Esophagus squamous epithelium (tissue), 5 donors: ENCODE results near the gene MPPED2. TPM values are rescaled to one million over a fixed set of nuclear protein-coding genes. Genes with fewer than 3 reads are reported as not detected.

ENCODE experiments used
- DNase-seq: peaks from one replicate; lab custom pipeline; 2025; lab: John Stamatoyannopoulos, UW
- H3K27ac ChIP-seq, 4 donors: fragments of 200-600 bp; sonication (generic); one replicate each; pipeline ENCODE4 v1.5.1; 2016 to 2019; ENCODE audit warnings: mild to moderate bottlenecking in 1 of 4
- H3K27me3 ChIP-seq, 4 donors: fragments of 200-600 bp; sonication (generic); 1 replicate in 3 of 4; 2 replicates in 1 of 4; pipeline versions ENCODE4 v1.5.1 to v1.6.0; 2017 to 2021; ENCODE audit warnings: antibody characterized with exemption in 1 of 4
- H3K36me3 ChIP-seq, 3 donors: fragments of 200-600 bp; sonication (generic); one replicate each; pipeline ENCODE4 v1.5.1; 2016 to 2019
- H3K4me1 ChIP-seq, 3 donors: fragments of 200-600 bp; sonication (generic); one replicate each; pipeline ENCODE4 v1.5.1; 2017 to 2019
- H3K4me3 ChIP-seq, 4 donors: fragments of 200-600 bp; sonication (generic); 1 replicate in 3 of 4; 2 replicates in 1 of 4; pipeline ENCODE4 v1.5.1; 2016 to 2019; ENCODE audit warnings: mild to moderate bottlenecking in 2 of 4, moderate library complexity in 1 of 4
- H3K9me3 ChIP-seq, 3 donors: fragments of 200-600 bp; sonication (generic); one replicate each; pipeline ENCODE4 v1.5.1; 2016 to 2019
- POLR2A ChIP-seq, 4 donors: fragments of 450-650 bp; IDR thresholded peaks; one replicate each; pipeline ENCODE4 v1.6.1; 2017; ENCODE audit warnings: antibody characterized with exemption in 4 of 4, mild to moderate bottlenecking in 4 of 4, moderate library complexity in 3 of 4
- WGBS, 2 donors: methylation state at CpG; one replicate each; pipeline ENCODE4 v1.1.5; 2018; 5-methylcytosine and 5-hydroxymethylcytosine counted together
- intact Hi-C: fragments of 100-400 bp; cut with DNase I; formaldehyde crosslinking; loops from one replicate; pipeline ENCODE4 v1.15.0; 2022
- total RNA-seq, 4 donors: library from RNA; depleted of rRNA; stranded (reverse); fragments of >200 nt; gene quantifications; one replicate each; pipeline ENCODE4 v1.1.0, GENCODE V29; 2016
- TF ChIP-seq, protein P1 (sequence below), 6 experiments: fragments of 450-650 bp in 4 of 6; fragments of 200-600 bp in 2 of 6; sonication (generic) in 2 of 6; IDR thresholded peaks; one replicate each; pipeline ENCODE4 v1.5.1; 2016 to 2019; ENCODE audit warnings: antibody characterized with exemption in 6 of 6, mild to moderate bottlenecking in 4 of 6, moderate library complexity in 4 of 6
- donor health status: DM: yes; HTN: yes; CAD: no.

Gene MPPED2
- total RNA-seq, 4 donors from 2014 or later = 0.49 to 3.2 (median 1.8) TPM

GRCh38 chr11:30452842-30453241 lies 133.3 kb downstream of the MPPED2 start:
- H3K27me3 ChIP-seq = no peaks in the 10 kb centered on the region
- TF ChIP-seq, protein P1, sequence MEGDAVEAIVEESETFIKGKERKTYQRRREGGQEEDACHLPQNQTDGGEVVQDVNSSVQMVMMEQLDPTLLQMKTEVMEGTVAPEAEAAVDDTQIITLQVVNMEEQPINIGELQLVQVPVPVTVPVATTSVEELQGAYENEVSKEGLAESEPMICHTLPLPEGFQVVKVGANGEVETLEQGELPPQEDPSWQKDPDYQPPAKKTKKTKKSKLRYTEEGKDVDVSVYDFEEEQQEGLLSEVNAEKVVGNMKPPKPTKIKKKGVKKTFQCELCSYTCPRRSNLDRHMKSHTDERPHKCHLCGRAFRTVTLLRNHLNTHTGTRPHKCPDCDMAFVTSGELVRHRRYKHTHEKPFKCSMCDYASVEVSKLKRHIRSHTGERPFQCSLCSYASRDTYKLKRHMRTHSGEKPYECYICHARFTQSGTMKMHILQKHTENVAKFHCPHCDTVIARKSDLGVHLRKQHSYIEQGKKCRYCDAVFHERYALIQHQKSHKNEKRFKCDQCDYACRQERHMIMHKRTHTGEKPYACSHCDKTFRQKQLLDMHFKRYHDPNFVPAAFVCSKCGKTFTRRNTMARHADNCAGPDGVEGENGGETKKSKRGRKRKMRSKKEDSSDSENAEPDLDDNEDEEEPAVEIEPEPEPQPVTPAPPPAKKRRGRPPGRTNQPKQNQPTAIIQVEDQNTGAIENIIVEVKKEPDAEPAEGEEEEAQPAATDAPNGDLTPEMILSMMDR (IDR thresholded peaks at IDR 0.05) = no peak
- TF ChIP-seq POLR2A (IDR thresholded peaks at IDR 0.05) = no peak
- WGBS, 2 donors = 69 to 82% methylated on average over 1 of the region's 1 CpG
- no peak overlapping the region for H3K4me3 ChIP-seq
- H3K9me3 ChIP-seq = no peaks in the 10 kb centered on the region
- no peak for DNase-seq
- intact Hi-C loops = no loop called here
- no peak overlapping the region for H3K27ac ChIP-seq
- no peaks in the 10 kb centered on the region for H3K36me3 ChIP-seq
- H3K4me1 ChIP-seq = peaks cover 0 to 31% (median 11%) of the 10 kb centered on the region in 3 donors

DNA sequence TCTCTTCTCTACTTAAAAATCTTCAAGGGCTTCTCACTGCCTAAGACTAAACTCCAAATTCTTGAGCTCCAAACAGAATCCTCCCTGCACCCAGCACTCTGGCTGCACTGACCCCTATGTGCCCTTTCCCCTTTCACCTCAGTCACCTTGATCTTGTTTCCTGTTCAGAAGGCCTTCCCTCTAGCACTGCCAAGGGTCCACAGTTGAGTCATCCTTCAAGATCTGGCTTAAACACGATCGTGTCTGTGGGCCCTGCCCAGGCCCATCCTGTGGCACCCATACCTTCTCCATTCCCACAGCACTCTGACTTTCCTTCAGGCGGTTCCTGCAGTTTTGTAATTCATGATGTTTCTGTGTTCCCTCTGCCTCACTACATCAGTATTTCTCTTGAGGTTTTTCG lies 134.0 kb downstream of the MPPED2 start:
- Histone ChIP-seq H3K9me3 (no peaks in the 10 kb centered on the region), H3K4me1 (peaks cover 0 to 31% (median 11%) of the 10 kb centered on the region in 3 donors), H3K27me3 (no peaks in the 10 kb centered on the region), H3K4me3 (no peak overlapping the region), H3K36me3 (no peaks in the 10 kb centered on the region), H3K27ac (no peak overlapping the region)
- WGBS, 2 donors = 13 to 42% methylated on average over 4 of the region's 4 CpGs
- DNase-seq = no peak
- intact Hi-C loops = no loop called here
- TF ChIP-seq, protein P1 (IDR thresholded peaks at IDR 0.05) = no peak
- TF ChIP-seq POLR2A (IDR thresholded peaks at IDR 0.05) = no peak

- no peaks in the 10 kb centered on the region for H3K36me3 ChIP-seq
- no peak overlapping the region for H3K27ac ChIP-seq
- no peaks in the 10 kb centered on the region for H3K27me3 ChIP-seq
- WGBS, 2 donors = 70 to 80% methylated on average over 5 of the region's 5 CpGs
- DNase-seq = no peak
- no peak overlapping the region for H3K4me3 ChIP-seq
- intact Hi-C loops = no loop called here
- TF ChIP-seq POLR2A (IDR thresholded peaks at IDR 0.05) = no peak
- TF ChIP-seq, protein P1 (IDR thresholded peaks at IDR 0.05) = no peak
- H3K9me3 ChIP-seq = no peaks in the 10 kb centered on the region
- peaks cover 0 to 31% (median 11%) of the 10 kb centered on the region in 3 donors for H3K4me1 ChIP-seq
Observed at GRCh38 chr11:30451626-30452025, 134.5 kb downstream of the MPPED2 start.

DNA sequence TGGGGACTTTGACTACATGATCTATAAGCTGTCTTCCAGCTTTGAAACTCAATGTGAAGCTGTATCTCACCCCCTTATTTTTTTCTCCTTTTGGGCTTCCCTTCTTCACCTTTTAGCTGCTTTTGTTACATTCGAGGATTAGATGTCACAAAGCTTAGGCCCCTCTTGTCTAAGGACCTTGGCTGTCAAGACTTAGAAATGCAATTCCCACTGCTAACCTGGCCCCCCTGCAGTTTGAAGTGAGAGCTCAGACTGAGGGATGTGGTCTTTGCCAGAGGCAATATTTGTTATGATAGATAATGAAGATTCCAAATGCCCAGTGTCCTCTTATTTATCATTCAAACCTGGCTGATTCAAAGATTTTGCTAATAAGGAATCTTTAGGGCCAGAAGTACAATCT lies 135.0 kb downstream of the MPPED2 start:
- no peak for DNase-seq
- H3K4me1 ChIP-seq = peaks cover 0 to 31% (median 11%) of the 10 kb centered on the region in 3 donors
- no peak overlapping the region for H3K27ac ChIP-seq
- no peak overlapping the region for H3K4me3 ChIP-seq
- no peaks in the 10 kb centered on the region for H3K9me3 ChIP-seq
- TF ChIP-seq, protein P1 (IDR thresholded peaks at IDR 0.05) = no peak
- no peak for TF ChIP-seq POLR2A (IDR thresholded peaks at IDR 0.05)
- no peaks in the 10 kb centered on the region for H3K27me3 ChIP-seq
- intact Hi-C loops = no loop called here
- 75% methylated on average over 1 of the region's 1 CpG for WGBS, 2 donors
- H3K36me3 ChIP-seq = no peaks in the 10 kb centered on the region

- Histone ChIP-seq H3K4me1 (peaks cover 0 to 3% (median 0%) of the 10 kb centered on the region in 3 donors), H3K4me3 (no peak overlapping the region), H3K27me3 (no peaks in the 10 kb centered on the region), H3K9me3 (no peaks in the 10 kb centered on the region), H3K27ac (no peak overlapping the region), H3K36me3 (no peaks in the 10 kb centered on the region)
- DNase-seq = no peak
- TF ChIP-seq POLR2A (IDR thresholded peaks at IDR 0.05) = no peak
- TF ChIP-seq, protein P1 (IDR thresholded peaks at IDR 0.05) = no peak
- intact Hi-C loops = no loop called here
- 73 to 77% methylated on average over 9 of the region's 9 CpGs for WGBS, 2 donors
Observed at GRCh38 chr11:30447058-30447640, 139.0 kb downstream of the MPPED2 start.
